Kidney (tissue), 22 donors: ENCODE measurements around the gene RCL1. TPM values are rescaled to one million over a fixed set of nuclear protein-coding genes. Genes with fewer than 3 reads are reported as not detected.

Experiments used
- DNase-seq, 5 donors: peaks; one replicate each; pipeline ENCODE4 v3.0.0-alpha.2; 2013 to 2020
- FAIRE-seq: peaks from 2 replicates; lab custom pipeline; 2012; peaks lifted over from hg19 to GRCh38; lab: Jason Lieb, UNC
- H3K27ac ChIP-seq, 2 donors: one replicate each; pipeline ENCODE4 v1.7.0; 2013; ENCODE audit warnings: low read depth in 2 of 2, low read length in 2 of 2, inconsistent platforms in 1 of 2
- H3K27me3 ChIP-seq: one replicate; pipeline ENCODE4 v1.7.1; 2013; ENCODE audit warnings: low read length, inconsistent platforms; ENCODE audit not compliant: control insufficient read depth, insufficient read depth
- H3K36me3 ChIP-seq, 3 donors: one replicate each; pipeline versions ENCODE4 v1.7.0 to v1.7.1; 2013; ENCODE audit warnings: low read length in 3 of 3, control low read depth in 1 of 3, inconsistent platforms in 1 of 3; ENCODE audit not compliant: insufficient read depth in 3 of 3, control insufficient read depth in 2 of 3
- H3K4me1 ChIP-seq, 3 donors: one replicate each; pipeline versions ENCODE4 v1.7.0 to v1.7.1; 2013; ENCODE audit warnings: low read length in 3 of 3, inconsistent platforms in 1 of 3, low read depth in 1 of 3; ENCODE audit not compliant: control insufficient read depth in 2 of 3, insufficient read depth in 2 of 3
- H3K4me3 ChIP-seq, 3 donors: one replicate each; pipeline versions ENCODE4 v1.7.0 to v1.8.1; 2013; ENCODE audit warnings: low read length in 3 of 3, control low read depth in 1 of 3, inconsistent platforms in 1 of 3
- H3K9ac ChIP-seq, 3 donors: one replicate each; pipeline versions ENCODE4 v1.7.0 to v1.7.1; 2013; ENCODE audit warnings: low read length in 3 of 3, control low read depth in 1 of 3, inconsistent platforms in 1 of 3
- H3K9me3 ChIP-seq, 3 donors: one replicate each; pipeline versions ENCODE4 v1.7.0 to v1.7.1; 2013; ENCODE audit warnings: low read length in 3 of 3, control low read depth in 1 of 3, inconsistent platforms in 1 of 3; ENCODE audit not compliant: control insufficient read depth in 2 of 3, insufficient read depth in 1 of 3
- intact Hi-C: fragments of 100-400 bp; cut with DNase I; formaldehyde crosslinking; loops from one replicate; pipeline ENCODE4 v1.11.1; 2022
- long read RNA-seq, 10 donors: library from polyadenylated mRNA in 1 of 10; unstranded in 1 of 10; transcript quantifications; one replicate each; pipeline ENCODE4 v2.0.0 and lab custom pipeline, GENCODE V29; 2021 to 2026
- polyA plus RNA-seq: library from polyadenylated mRNA; stranded (reverse); fragments of 350-450 nt; fragmentation: Illumina TruSeq; extraction: RNeasy Lipid Tissue Mini Kit (QIAGEN cat#74804); gene quantifications from one replicate; pipeline ENCODE4 v1.2.3, GENCODE V29; 2014; ENCODE audit warnings: low read depth, low replicate concordance; ENCODE audit not compliant: insufficient read depth
- total RNA-seq: library from RNA; stranded (reverse); fragmentation: NEBNext Ultra II Directional; extraction: Animal tissue kit (Norgen Biotek cat#: 25700); gene quantifications from one replicate; pipeline ENCODE4 v1.2.1, GENCODE V29; 2021
- TF ChIP-seq, protein P1 (sequence below): IDR thresholded peaks from 3 replicates; pipeline ENCODE4 v1.5.1; 2012; ENCODE audit warnings: mild to moderate bottlenecking, moderate library complexity, borderline replicate concordance; ENCODE audit not compliant: insufficient read depth; ENCODE audit errors: extremely low read depth
- donor health status: control.
- donor health status: control.
- donor health status: control.
- donor health status: control.
- donor health status: control.
- donor health status: DM: yes; HTN: yes; CAD: no.
- donor health status: Normal renal cell carcinoma (clear cell type).

RCL1 gene, protein sequence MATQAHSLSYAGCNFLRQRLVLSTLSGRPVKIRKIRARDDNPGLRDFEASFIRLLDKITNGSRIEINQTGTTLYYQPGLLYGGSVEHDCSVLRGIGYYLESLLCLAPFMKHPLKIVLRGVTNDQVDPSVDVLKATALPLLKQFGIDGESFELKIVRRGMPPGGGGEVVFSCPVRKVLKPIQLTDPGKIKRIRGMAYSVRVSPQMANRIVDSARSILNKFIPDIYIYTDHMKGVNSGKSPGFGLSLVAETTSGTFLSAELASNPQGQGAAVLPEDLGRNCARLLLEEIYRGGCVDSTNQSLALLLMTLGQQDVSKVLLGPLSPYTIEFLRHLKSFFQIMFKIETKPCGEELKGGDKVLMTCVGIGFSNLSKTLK
- 22.8 TPM for total RNA-seq
- polyA plus RNA-seq = 15.7 TPM
- long read RNA-seq, donor 1, transcript RCL1-204 (9 exons, 2,134 nt) = major isoform, 5 of 5 reads
- long read RNA-seq, donor 1, partial matches to known transcripts = 0 of 5 reads
- long read RNA-seq, donor 1, other reads (novel, unspliced or antisense) = 0 of 5 reads
- long read RNA-seq, donor 2, transcript RCL1-204 (9 exons, 2,134 nt) = major isoform, 6 of 8 reads
- long read RNA-seq, donor 2, partial matches to known transcripts = 0 of 8 reads
- long read RNA-seq, donor 2, other reads (novel, unspliced or antisense) = 0 of 8 reads
- long read RNA-seq, donor 3, transcript RCL1-204 (9 exons, 2,134 nt) = major isoform, 5 of 6 reads
- long read RNA-seq, donor 3, partial matches to known transcripts = 0 of 6 reads
- long read RNA-seq, donor 3, other reads (novel, unspliced or antisense) = 0 of 6 reads
- long read RNA-seq, donor 4, partial matches to known transcripts = 0 of 4 reads
- long read RNA-seq, donor 4, other reads (novel, unspliced or antisense) = 0 of 4 reads
- long read RNA-seq, donor 5, partial matches to known transcripts = 0 of 2 reads
- long read RNA-seq, donor 5, other reads (novel, unspliced or antisense) = 0 of 2 reads
- long read RNA-seq, donor 6, partial matches to known transcripts = 0 of 1 reads
- long read RNA-seq, donor 6, other reads (novel, unspliced or antisense) = 0 of 1 reads
- long read RNA-seq, donor 7, transcript RCL1-204 (9 exons, 2,134 nt) = major isoform, 12 of 13 reads
- long read RNA-seq, donor 7, partial matches to known transcripts = 0 of 13 reads
- long read RNA-seq, donor 7, other reads (novel, unspliced or antisense) = 1 of 13 reads
- long read RNA-seq, donor 8, partial matches to known transcripts = 0 of 1 reads
- long read RNA-seq, donor 8, other reads (novel, unspliced or antisense) = 0 of 1 reads
- long read RNA-seq, donor 9, partial matches to known transcripts = 0 of 1 reads
- long read RNA-seq, donor 9, other reads (novel, unspliced or antisense) = 0 of 1 reads
- long read RNA-seq, donor 10, partial matches to known transcripts = 0 of 3 reads
- long read RNA-seq, donor 10, other reads (novel, unspliced or antisense) = 0 of 3 reads

DNA sequence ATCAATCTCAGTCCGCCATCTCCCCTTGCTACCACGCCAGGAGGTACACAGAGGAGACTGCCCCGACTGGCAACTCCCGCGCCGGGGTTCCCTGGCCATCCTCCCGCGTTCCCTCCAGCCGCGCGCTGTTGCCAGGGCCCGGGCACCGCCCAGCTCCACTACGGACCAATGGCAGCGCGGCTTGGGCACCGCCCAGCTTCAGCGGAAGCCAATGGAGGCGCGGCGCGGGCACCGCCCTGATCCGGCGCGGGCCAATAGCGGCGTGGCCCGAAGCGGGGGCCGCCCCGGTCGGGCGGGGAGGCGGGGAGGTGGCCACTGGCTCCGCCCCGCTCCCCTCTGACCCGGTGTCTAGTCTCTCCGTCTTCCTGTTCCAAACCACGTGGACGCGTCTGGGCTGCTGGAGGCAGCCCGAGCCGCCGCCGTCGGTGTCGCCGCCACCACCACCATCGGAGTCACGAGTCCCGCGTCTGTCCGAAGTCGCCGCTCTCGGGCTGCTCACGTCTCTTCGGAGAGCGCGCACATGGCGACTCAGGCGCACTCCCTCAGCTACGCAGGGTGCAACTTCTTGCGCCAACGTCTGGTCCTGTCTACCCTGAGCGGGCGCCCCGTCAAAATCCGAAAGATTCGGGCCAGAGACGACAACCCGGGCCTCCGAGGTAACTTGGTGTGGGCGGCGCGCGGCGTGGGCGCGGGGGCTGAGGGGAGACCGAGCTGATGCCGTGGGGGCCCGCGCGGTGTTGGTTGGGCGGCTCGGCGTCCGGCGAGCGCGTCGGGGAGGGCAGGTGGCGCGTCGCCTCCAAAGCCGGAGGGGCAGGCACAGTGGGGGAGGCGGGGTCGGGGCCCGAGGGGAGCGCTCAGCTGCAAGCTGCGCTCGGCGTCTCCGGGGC is at the start of gene RCL1:
TSS of gene RCL1 (plus strand) at position 373 of the 887 bp plus-strand sequence. CDS start at position 521, 148 bp downstream.
- Histone ChIP-seq H3K9me3 (no peaks in the 10 kb centered on the region), H3K9ac (peak within 1 kb of the TSS; percentile 54 to 95 (median 82)), H3K27me3 (no peaks in the 10 kb centered on the region), H3K36me3 (no peaks in the 10 kb centered on the region), H3K4me3 (peak within 1 kb of the TSS; percentile 90 to 99 (median 95)), H3K27ac (peak within 1 kb of the TSS; percentile 95 to 96), H3K4me1 (peaks cover 0 to 16% (median 9%) of the 10 kb centered on the region in 3 donors)
- DNase-seq = peak; percentile 97 to 99 (median 98)
- no peak for FAIRE-seq
- intact Hi-C loops = no loop called here
- TF ChIP-seq, protein P1, sequence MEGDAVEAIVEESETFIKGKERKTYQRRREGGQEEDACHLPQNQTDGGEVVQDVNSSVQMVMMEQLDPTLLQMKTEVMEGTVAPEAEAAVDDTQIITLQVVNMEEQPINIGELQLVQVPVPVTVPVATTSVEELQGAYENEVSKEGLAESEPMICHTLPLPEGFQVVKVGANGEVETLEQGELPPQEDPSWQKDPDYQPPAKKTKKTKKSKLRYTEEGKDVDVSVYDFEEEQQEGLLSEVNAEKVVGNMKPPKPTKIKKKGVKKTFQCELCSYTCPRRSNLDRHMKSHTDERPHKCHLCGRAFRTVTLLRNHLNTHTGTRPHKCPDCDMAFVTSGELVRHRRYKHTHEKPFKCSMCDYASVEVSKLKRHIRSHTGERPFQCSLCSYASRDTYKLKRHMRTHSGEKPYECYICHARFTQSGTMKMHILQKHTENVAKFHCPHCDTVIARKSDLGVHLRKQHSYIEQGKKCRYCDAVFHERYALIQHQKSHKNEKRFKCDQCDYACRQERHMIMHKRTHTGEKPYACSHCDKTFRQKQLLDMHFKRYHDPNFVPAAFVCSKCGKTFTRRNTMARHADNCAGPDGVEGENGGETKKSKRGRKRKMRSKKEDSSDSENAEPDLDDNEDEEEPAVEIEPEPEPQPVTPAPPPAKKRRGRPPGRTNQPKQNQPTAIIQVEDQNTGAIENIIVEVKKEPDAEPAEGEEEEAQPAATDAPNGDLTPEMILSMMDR = no peak

- no peak for FAIRE-seq
- TF ChIP-seq, protein P1 = no peak
- Histone ChIP-seq H3K27ac (peak overlapping the region; percentile 3 to 99), H3K9me3 (no peaks in the 10 kb centered on the region), H3K4me1 (peaks cover 0 to 14% (median 5%) of the 10 kb centered on the region in 3 donors), H3K36me3 (no peaks in the 10 kb centered on the region), H3K27me3 (no peaks in the 10 kb centered on the region), H3K4me3 (peak overlapping the region in 1 of 3 donors; percentile 82), H3K9ac (peak overlapping the region in 1 of 3 donors; percentile 92)
- intact Hi-C loops = no loop called here
- no peak for DNase-seq
Measured at GRCh38 chr9:4743131-4743875, 49.4 kb upstream of the RCL1 start.
